Measurements from ENCODE around the gene CDCA5. TPM values are rescaled to one million over a fixed set of nuclear protein-coding genes. Genes with fewer than 3 reads are reported as not detected.

The CDCA5 gene
- total RNA-seq, 6 experiments from 2014 or later: 14.3 to 28.3 (median 26.6) TPM

DNA sequence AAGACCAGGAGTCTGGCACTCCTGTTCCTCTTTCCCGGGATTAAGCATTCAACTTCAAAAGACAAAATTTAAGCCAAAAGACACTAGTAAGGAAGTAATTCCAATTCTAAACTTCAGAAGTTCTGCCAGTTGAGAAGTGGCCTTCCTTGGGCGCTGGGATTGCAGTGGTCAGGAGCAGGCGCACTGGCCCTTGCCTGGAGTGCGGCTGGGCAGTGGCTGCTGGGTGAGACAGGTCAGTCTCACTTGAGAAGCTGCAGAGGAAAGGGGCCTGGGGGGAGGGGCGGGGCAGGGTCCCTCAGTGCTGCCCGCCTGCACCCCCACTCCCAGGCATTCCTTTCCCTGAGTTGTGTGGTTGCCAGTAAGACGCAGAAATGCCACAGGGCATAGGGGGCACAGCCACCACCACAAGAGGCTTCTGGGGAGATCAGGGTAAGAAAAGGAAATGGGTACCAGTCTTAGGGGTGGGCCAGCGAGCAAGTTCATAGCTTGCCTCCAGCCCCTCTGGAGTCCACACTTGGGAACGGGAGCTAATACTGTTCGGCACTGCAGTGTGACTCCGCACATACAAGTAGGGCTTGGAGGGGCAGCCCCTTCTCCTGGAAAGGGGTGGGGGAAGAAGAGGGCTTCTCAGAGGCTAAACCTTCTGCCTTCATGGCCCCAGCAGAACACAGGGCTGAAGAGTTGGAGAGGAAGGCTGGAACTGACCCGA is 43.8 kb upstream of the CDCA5 start:
- no peaks in the 10 kb centered on the region; the same call in 1 of the 2 replicates for H3K27me3 Mint-ChIP-seq (ENCODE audit: insufficient read depth)
- no peak overlapping the region for H3K4me3 Mint-ChIP-seq
- no peaks in the 10 kb centered on the region for H3K9me3 Mint-ChIP-seq
- peaks cover 14% of the 10 kb centered on the region for H3K4me1 Mint-ChIP-seq (ENCODE audit: low read depth)
- TF ChIP-seq, protein P1, sequence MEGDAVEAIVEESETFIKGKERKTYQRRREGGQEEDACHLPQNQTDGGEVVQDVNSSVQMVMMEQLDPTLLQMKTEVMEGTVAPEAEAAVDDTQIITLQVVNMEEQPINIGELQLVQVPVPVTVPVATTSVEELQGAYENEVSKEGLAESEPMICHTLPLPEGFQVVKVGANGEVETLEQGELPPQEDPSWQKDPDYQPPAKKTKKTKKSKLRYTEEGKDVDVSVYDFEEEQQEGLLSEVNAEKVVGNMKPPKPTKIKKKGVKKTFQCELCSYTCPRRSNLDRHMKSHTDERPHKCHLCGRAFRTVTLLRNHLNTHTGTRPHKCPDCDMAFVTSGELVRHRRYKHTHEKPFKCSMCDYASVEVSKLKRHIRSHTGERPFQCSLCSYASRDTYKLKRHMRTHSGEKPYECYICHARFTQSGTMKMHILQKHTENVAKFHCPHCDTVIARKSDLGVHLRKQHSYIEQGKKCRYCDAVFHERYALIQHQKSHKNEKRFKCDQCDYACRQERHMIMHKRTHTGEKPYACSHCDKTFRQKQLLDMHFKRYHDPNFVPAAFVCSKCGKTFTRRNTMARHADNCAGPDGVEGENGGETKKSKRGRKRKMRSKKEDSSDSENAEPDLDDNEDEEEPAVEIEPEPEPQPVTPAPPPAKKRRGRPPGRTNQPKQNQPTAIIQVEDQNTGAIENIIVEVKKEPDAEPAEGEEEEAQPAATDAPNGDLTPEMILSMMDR (IDR thresholded peaks at IDR 0.05): no peak
- no peak for DNase-seq
- no peak overlapping the region for H3K27ac Mint-ChIP-seq
- H3K36me3 Mint-ChIP-seq (ENCODE audit: low read depth): peaks cover 11% of the 10 kb centered on the region

DNA sequence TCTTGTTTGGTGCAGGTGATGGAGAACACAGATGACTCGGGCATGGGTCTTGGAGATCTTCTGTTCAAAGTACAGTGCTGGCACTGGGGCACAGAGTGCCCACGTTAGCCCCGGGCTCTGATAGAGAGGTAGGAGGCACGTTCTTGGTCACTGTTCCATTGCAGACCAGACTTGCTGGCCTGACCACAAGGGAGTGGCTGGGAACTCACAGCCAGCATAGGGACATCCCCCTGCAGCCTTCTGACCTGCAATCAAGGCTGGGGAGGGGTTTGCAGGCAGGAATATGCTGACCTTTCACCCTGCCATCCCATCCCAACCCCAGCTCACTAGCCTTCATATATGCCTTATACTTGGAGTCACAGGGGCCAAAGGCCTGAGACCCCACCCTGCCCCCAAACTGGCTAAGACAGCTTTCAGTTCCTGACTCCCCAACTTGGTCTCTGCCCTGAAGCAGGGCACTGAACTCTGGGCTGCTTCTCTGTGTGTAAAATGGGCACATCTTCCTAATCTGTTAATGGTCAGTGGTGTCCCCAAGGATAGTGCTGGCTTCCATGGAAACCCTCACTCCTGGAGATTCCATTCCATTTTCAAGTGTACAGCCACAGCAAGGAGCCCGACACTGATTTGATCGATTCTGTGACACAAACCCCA is 42.9 kb upstream of the CDCA5 start:
- peaks cover 17% of the 10 kb centered on the region for H3K4me1 Mint-ChIP-seq (ENCODE audit: low read depth)
- no peaks in the 10 kb centered on the region; the same call in 1 of the 2 replicates for H3K27me3 Mint-ChIP-seq (ENCODE audit: insufficient read depth)
- peak overlapping the region; percentile 27; the same call in 1 of the 2 replicates for H3K27ac Mint-ChIP-seq
- DNase-seq: no peak
- H3K4me3 Mint-ChIP-seq: no peak overlapping the region
- H3K9me3 Mint-ChIP-seq: no peaks in the 10 kb centered on the region
- TF ChIP-seq, protein P1 (IDR thresholded peaks at IDR 0.05): no peak
- H3K36me3 Mint-ChIP-seq (ENCODE audit: low read depth): peaks cover 19% of the 10 kb centered on the region

DNA sequence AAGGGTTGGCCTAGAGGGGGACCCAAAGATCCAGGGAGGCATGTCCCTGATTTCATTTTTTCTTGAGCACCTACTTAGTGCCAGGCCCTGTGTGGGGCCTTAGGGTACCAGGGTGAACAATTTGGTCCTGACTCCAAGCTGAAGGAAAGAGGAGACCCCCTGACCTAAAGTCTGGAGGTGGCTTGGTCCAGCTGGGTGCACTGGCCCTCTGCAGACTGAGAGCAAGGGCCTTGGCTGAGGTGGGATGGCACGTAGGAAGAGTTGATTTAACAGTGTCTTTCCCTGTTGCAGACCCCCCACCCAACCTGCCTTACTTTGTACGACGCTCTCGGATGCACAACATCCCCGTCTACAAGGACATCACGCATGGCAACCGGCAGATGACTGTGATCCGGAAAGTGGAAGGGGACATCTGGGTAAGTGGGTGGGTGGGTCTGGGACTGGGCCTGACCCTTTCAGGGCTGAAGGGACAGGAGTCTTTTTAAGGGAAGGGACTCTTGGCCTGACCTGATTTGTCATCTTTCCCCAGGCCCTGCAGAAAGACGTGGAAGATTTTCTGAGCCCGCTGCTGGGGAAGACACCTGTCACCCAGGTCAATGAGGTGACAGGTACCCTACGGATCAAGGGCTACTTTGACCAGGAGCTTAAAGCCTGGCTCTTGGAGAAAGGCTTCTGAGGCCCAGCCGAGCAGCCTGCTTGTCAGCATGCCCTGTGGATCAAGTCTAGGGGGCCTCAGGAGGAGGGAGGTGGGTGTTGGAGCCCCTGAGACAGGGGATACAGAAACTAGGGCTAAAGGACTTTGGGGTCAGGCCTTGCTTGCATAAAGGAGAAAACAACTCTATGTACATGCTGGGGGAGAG is 41.6 kb upstream of the CDCA5 start:
- Mint-ChIP-seq H3K4me1 (ENCODE audit: low read depth) (peaks cover 25% of the 10 kb centered on the region), H3K4me3 (no peak overlapping the region), H3K36me3 (ENCODE audit: low read depth) (peaks cover 22% of the 10 kb centered on the region), H3K27me3 (ENCODE audit: insufficient read depth) (no peaks in the 10 kb centered on the region; the same call in 1 of the 2 replicates), H3K9me3 (no peaks in the 10 kb centered on the region), H3K27ac (no peak overlapping the region)
- no peak for DNase-seq
- TF ChIP-seq, protein P1 (IDR thresholded peaks at IDR 0.05): no peak

DNA sequence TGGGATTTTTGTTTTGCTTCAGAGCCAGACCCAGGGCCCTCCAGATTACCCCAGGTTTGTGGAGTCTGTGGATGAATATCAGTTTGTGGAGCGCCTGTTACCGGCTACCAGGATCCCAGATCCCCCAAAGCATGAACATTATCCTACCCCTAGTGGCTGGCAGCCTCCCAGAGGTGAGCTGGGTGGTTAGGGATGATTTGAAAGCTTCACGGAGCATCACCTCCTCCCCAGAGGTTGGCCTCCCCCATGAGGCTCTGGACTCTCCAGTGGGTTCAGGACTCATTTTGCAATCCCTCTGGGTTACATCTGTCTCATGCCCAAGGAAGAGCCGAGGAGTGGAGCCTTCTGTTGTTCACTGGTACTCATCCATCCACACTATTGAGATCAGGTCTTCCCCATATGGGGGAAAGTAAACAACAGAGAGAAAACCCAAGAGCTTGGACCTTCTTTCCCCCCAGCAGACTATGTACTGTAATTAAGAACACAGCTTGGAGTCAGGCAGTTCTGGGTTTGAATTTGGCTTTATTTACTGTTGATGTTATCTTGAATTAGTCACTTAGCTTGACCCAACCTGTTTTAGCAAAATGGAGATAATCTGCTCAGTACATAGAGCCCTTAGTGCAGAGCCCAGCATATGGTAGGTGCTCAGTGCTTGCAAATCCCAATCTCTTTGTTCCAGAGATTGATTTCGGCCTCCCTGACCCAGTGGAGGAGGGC is 40.8 kb upstream of the CDCA5 start:
- DNase-seq: no peak
- Mint-ChIP-seq H3K9me3 (no peaks in the 10 kb centered on the region), H3K27ac (no peak overlapping the region), H3K4me1 (ENCODE audit: low read depth) (peaks cover 25% of the 10 kb centered on the region), H3K36me3 (ENCODE audit: low read depth) (peaks cover 22% of the 10 kb centered on the region), H3K4me3 (peak overlapping the region; percentile 44), H3K27me3 (ENCODE audit: insufficient read depth) (no peaks in the 10 kb centered on the region; the same call in 1 of the 2 replicates)
- TF ChIP-seq, protein P1 (IDR thresholded peaks at IDR 0.05): no peak

Data from HFFc6 (cell line).